HG03521 (cell line): ENCODE results near the gene POPDC2.

Experiments
- ATAC-seq: cut with Tn5 transposase; IDR thresholded peaks from one replicate; pipeline ENCODE4 v1.9.1; 2021; ENCODE audit warnings: mild to moderate bottlenecking, moderate library complexity; ENCODE audit not compliant: unreplicated experiment

POPDC2 gene

DNA sequence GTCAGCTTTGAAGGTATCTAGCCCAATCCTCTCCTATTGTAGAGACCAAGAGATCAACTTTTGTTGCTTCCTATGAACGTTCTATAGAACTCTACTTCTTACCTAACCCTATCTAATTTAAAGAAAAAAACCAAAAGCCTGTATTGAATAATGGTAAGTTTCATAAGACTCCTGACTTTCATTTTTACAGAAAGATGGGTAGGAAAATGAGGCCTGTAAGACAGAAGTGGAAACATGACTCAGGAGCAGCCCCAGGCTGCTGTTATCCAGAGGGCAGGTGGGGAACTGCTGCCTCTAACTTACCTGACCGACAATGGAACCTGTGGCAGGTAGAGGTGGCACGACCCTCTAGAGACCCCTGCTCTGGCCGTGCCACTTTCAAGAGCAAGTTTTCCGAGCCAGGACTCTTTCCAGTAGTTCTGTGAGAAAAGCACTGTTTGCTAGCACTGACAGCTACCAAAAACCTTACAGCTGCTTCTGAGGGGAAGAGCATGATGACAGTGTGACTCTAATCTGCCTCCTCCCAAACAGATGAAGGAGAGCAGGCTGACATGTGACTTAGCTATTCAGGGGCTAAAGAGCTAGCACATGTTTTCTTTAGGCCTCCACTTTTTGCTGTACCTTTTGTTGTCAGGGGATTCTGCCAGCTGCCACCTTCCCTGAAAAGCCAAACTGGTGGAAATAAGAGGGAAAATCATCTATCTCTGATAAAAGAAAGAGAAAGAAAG, 17.5 kb downstream of the POPDC2 start:
- no peak for ATAC-seq

DNA sequence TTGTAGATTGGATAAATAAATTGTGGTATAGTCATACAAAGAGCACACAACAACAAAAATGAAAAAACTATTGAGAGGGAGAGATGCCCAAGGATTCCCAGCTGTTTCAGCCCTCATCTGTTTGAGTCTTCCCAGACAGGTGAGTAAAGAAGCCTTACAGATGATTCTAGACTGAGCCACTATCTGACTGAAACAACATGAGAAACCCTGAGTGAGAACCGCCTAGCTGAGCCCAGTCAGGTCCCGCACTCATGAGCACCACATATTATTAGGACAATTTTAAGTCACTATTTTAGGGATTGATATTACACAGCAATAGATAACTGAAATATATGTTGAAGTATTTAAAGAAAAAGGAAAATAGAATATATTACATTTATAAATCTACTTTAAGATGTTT, 19.0 kb downstream of the POPDC2 start:
- ATAC-seq, result no peak

DNA sequence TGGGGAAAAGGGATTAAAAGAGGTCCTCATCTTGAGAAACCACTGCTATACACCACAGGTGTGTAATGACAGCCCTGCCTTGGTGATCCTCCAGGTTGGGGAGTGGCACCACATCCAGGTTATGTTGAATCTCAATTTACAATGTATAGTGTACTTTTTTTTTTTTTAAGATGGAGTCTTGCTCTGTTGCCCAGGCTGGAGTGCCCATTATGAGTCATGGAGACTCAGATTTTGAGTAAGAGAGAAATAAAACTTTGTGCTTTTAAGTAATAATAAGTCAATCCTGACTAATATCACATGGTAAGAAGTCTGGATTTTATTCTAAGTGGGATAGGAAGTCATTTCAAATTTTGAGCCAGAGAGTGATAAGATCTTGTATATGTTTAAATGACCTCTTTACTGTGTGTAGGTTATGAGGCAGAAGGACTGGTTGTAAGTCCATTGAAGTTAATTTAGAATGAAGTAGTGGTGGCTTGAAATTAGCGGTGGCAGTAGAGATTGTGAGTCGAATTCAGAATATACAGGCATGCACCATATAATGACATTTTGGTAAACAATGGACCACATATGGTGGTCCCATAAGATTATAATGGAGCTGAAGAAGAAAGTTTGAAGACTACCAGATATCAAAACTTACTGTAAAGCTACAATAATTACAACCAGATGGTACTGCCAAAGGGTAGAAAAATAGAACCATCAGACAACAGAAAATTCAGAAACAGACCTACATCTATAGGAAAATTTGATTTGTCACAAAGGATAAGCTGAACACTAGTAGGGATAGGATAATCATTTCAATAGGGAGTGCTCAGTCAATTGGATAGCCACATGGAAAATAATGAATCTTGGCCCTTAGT, 20.7 kb downstream of the POPDC2 start:
- ATAC-seq, result no peak

DNA sequence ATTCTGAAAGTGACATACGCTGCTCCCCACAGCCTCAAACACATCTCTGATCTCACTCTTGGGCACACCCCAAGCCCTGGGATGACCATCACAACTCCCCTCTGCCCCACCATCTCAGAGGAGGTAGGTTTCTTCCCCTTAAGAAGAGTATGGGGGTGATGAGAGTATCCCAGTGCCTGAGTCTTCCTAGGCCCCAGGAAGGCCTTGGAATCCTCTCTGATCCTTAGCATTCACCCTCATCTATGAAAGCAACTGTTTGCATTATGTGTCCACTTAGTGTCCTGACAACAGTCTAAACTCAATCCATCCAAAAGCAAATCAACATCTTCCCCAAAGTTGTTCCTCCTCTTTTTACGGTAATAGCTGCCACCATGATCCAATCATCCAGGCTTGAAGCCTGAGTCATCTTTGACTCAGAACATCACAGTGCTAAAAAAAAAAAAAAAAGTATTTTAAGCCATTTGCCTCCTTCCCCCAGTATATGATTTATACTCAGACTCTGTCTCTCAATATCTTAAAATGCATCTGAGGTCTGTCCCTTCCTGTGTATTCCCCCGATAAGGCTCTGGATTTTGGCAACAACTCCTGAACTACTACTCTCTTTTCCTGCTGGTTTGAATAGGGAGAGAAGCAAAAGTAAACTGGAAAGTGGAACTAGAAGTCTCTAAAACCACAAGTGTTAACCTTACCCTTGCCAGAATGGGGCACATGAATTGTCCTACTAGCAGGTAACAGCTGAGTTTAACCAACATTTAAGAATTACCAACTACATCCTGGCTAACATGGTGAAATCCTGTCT, 22.5 kb downstream of the POPDC2 start:
- ATAC-seq, result peak; percentile 26

DNA sequence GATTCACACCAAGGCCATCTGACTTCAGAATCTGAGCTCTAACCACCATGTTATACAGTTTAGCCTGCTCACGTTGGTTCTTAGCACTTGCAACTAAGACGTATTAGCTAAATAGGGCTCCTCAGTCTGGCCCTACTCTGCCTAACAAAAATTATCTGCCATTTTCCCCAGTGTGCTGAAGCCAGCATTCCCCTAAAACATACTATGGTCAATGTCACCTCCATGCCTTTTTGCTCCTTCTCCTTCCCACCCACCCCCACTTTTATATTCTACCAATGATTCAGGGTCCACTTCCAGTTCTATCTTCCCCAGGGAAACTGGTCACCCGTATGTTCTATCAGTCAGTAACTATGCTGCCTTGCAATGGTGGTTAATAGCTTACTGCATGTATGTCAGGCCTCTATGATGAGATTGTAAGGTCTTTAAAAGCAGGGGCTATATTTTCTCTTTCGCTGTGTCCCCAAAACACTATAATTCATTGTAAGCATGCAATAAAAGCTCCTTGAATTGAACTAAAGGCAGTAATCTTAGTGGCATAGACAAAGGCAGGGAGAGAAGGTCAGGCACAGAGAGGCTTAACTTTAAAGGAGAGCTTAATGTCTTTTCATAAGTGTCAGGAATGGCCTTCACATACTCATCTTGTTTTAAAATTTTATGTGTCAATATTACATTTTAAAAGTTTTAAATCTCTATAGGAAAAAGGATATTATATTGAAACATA, 23.3 kb downstream of the POPDC2 start:
- no peak for ATAC-seq

DNA sequence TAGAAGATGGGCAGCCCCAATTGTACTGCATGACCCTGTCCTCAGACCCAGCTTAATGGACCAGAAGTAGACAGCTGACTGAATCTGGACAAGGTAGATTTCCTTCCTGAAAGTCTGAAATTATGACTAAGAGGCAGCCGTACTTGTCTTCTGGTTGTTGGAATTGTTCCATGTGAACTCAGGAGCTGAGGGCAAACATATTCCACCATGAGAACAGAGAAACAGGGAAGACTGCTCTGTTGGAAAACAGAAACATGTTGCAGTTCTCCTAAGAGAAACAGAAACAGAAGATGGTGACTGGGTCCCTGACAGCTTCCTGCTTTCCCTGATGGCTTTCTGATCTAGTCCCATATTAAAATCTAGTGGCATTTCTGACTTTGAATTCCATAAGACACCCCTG, 24.1 kb downstream of the POPDC2 start:
- ATAC-seq, result no peak

DNA sequence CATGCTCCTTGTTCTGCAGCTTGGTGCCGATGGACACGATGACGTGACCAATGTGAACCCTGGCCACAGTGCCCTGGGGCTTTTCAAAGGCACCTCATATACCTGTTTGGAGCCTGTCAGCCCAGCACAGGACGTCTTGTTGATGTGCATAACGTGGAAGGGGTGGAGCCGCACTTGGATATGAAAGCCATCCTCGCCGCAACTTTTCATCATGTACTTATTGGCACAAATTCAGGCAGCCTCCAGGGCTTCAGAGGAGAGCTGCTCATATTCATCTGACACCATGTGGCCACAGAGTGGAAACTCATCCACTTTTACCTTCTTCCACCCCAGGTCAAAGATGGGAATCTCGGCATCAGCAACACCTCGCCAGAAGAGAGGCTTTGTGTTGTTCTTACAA, 24.7 kb downstream of the POPDC2 start:
- no peak for ATAC-seq

DNA sequence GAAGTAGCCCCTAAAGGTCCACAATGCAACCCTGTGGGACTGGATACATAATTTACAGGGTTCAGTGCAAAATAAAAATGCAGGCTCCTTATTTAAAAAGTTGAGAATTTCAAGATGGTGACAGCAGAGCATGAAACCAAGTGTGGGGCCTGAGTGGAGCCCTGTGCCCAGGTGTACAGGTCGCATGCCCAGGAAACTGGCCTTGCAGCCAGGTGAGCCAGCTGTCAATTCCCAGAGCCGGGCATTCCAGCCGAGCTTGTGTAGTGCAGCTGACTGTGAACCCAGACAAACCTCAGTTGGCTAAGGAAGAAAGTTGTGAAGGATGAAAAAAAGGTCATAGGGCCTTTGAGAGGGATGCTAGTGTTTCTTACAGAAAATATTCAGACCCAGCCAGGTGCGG, 27.6 kb downstream of the POPDC2 start:
- no peak for ATAC-seq

DNA sequence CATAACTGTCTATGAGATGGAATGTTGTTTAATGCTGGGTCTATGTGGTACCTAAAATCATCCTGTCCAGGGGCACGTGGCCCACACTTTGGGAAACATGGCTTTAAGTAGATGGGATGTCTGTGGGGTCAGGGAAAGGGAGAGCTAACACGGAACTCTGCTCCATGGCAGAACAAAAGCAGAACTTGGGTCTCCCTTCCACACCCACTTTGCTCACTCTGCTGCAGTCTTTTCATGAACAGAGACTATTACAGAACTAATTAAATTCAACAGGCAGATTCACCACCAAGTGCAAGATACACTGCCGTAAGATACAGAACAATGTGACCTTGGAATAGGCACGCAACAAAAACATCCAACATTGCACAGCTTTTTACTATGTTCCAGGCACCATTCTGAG, 28.2 kb downstream of the POPDC2 start:
- no peak for ATAC-seq

DNA sequence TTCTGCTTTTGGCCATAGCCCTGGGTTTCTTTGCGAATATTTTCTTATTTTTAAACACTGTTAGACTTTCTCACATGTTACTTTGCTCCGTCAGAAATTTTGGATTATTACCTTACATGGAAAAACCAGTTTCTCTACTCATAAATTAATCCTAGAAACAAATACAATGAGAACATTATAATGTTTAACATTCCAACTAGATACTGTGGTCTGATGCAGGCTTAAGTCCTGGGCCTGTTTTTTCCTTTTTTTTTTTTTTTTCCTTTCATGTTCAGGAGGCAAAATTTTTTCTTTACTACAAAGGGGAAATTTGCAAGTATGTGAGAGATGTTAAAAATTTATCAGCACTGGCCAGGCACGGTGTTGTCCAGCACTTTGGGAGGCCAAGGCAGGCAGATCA, 28.9 kb downstream of the POPDC2 start:
- ATAC-seq, result no peak

DNA sequence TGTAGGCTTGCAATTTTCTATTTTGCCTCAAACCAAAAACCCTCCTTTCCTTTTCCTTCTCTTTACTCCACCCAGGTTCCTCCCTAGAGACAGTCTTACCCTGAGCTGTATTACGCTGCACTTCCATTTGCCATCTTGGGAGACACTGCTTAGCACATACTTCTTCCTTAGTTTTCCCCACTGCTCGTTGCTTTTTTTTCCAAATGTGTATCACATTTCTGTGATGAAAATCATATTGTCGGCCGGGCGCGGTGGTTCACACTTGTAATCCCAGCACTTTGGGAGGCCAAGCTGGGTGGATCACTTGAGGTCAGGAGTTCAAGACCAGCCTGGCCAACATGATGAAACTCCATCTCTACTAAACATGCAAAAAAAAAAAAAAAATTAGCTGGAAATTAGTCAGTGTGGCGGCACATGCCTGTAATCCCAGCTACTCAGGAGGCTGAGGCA, 29.5 kb downstream of the POPDC2 start:
- no peak for ATAC-seq

DNA sequence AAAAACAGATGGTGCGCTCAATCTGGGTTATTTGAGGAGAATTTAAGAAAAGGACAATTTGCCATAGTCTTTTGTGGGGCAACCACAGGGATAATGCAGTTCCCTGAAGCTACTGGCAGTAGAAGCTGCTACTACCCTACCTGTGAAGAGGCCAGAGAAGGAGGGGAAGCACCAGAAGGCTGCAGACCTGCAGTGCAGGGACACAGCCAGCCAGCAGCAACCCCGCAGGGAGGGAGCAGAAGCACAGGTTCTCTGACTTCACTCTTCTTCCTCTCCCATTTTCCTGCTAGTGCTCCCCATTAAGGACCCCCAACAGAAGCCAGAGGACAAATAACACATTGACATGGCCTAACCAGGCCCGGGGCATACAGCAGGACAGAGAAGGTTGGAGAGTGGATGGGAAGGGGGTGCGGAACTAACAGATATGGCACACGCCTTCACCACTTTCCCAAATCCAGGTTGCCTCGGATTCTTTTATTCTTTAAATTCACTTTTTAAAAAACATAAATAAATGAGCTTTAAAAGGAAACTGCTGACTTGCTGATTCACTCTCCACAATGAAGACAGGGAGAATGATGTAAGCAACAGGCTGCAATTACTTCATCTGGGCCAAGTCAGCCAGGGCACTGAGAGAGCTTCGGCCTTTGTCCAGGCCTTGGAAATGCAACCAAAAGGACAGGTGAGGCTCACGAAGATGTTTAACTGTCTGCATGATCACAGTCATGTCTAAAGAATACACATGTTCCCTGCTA, 30.1 kb downstream of the POPDC2 start:
- ATAC-seq, result no peak

DNA sequence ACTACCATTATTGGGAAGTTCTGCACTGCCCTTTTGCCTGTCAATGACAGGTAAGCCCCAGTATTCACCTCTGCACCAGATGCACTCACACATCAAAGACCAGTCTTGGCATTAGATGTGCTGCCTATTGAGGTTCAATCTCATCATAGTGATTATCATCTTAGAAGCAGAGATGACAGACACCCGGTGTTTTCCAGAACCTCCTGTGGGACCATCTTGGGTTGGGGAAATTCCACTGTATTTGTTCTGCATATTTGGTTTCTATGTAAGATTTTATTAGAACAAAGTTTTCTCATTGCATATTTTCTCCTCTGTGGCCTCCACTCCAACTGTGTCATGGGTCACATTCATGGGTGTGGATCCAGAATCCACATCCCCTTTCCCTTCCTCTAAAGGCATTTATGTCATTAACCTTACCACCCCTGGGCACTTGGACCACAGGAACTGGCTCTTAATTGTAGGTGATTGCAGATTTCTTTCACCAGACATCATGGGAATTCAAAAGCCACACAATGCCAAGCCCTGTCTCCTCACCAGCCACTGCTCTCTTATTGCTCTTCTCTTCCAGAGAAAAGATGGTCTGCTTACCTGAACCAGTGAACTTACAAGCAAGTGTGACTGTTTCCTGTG, 31.5 kb downstream of the POPDC2 start:
- peak; percentile 26 for ATAC-seq

DNA sequence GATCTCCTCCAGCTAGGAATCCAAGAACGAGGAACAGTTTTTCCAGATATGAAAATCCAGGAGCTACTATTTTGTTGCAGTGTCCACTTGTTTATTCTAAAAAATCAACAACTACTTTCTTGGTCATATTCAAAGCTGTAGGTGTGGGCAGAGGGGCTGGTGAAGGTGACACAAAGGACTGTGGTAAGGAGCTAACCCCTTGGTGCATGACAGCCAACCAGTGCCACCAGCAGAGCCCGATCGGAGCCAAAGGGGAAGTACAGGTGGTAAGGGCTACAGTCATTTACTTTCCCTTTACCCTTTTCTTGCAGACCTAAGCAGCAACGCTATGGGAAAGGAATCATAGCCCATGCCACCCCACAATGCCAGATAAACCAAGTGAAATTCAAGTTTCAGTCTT, 32.0 kb downstream of the POPDC2 start:
- peak; percentile 39 for ATAC-seq

DNA sequence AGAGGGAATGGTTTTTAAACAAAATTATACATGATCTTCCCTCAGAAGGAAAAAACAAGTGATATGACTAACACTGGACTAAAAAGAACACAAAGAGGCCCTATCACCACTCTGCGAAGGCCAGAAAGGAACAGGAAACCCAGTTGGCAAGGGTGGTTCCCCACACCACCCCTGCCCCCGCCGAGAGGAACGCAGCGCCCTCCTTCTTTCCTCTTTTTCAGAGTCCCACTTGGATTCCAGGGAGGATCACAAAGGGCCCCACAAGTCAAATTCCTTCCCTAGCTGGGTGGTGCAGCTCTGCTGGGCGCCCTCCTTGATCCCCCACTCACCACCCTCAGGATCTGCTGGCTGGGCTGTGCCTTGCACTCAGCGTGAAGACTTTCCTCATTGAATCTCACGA, 32.9 kb downstream of the POPDC2 start:
- no peak for ATAC-seq

DNA sequence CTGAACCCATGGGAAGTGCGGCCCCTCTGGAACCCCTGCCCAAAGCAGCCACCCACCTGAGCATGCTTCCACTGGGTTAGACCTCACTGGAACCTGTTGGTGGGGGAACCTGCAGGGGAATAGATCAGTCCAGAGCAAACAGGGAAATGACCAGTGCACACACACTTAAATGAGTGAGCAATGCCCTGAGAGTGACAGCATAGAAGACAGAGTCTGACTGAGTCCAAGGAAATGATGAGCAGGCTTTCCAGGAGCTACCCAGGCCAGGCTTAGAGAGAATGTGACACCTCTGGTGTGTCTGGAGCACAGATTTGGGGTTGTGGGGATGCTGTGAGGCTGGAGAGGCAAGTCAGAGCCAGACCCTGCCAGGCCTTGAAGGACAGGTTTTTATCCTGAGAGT, 34.2 kb downstream of the POPDC2 start:
- no peak for ATAC-seq

DNA sequence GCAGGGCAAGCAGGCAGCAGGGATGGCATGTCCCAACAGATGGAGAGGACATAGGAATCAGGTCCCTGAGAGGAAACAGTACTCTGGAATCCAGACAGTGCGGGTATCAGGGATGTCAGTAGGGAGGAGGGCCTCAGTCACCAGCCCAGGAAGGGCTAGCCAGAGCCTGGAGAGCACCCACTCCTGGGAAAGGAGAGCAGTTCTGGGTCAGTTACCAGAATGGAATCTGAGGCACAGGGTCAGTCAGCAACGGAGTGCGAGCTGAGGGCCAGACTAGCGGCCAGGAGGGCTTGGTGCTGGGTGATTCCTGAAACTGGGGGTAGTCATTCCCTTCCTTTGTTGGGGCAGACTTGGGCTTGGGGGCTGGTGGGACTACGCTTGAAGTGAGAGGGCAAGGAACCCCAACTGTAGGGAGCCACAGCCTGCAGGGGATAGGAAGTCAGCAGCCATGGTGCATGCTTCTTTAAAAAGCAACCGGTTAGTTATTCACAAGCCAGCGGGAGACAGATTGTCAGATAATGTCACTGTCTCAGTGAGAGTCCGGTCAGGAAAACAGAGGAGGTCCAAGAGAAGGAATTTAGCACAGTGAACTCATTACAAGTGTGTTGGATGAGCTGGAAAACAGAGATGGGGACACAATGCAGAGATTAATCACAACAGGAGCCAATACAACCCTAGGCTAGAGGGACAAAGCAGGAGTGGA, 34.8 kb downstream of the POPDC2 start:
- no peak for ATAC-seq

DNA sequence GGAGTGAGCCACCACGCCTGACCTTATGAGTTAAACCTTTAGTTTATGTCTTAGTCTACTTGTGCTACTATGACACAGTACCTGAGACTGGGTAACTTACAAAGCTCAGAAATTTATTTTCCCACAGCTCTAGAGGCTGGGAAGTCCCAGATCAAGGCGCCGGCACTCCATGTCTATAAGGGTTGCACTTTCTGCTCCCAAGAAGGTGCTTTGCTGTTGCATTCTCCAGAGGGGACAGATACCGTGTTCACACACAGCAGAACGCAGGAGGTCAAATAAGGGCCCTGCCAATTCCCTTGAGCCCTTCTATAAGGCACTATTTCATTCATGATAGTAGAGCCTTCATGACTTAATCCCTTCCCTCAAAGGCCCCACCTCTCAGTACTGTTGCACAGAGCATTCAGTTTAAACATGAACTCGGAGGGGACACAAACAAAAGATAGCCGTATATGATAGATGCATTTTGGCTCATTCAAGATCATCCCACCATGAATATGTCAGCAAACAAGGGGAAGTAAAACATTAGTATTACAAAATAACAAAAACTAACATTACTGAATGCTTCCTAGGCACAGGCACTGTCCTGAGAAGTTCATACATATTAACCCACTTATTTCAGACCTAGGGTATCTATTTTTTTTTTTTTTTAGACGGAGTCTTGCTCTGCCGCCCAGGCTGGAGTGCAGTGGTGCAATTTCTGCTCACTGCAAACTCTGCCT, 36.2 kb downstream of the POPDC2 start:
- no peak for ATAC-seq
